NCI-H82 treated with DMSO at 0.1 percent for 48 hours (cell line): ENCODE results near the gene UBXN4.
A peak's percentile ranks its signal among the peaks of the same experiment; 100 is the strongest.
"Not testable (repeated sequence)": the region's sequence is repeated elsewhere in the genome, so short reads cannot be mapped to it uniquely, and the experiment has no call there.

Source experiments
- DNase-seq: peaks from one replicate; lab custom pipeline; 2025; ENCODE audit not compliant: unreplicated experiment; lab: John Stamatoyannopoulos, UW

Gene UBXN4

GRCh38 chr2:135762022-135762421 lies 20.4 kb downstream of the UBXN4 start:
- DNase-seq: peak; percentile 68

DNA sequence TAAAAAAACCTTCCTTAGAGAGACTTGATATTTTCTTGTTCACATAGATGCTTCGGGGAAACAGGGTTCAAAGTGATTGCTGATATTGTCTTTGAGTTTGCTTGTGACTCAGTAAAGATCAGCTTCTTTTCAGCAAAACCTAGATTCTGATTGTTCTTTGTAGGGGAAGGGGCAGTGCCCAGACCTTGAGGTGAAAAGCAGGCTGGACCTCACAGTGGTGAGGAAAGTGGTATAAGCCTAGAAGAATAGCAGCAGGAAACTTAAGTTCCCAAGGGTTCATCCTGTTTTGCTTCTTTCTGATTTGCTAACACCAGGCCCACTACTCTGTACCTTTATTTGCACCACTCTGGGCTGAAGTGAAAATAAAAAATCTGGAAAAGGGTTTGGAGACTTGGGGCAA lies 20.9 kb downstream of the UBXN4 start:
- no peak for DNase-seq

DNA sequence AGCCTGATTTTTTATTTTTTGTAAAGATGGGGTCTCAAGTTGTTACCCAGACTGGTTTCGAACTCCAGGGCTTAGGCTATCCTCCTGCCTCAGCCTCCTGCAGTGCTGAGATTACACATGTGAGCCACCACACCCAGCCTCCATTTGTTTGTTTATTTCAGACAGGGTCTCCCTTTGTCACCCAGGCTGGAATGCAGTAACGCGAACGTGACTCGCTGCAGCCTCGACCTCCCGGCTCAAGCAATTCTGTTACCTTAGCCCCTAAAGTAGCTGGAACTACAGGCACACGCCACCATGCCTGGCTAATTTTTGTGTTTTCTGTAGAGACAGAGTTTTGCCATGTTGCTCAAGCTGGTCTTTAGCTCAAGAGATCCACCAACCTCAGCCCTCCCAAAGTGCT lies 27.2 kb downstream of the UBXN4 start:
- DNase-seq: no peak

DNA sequence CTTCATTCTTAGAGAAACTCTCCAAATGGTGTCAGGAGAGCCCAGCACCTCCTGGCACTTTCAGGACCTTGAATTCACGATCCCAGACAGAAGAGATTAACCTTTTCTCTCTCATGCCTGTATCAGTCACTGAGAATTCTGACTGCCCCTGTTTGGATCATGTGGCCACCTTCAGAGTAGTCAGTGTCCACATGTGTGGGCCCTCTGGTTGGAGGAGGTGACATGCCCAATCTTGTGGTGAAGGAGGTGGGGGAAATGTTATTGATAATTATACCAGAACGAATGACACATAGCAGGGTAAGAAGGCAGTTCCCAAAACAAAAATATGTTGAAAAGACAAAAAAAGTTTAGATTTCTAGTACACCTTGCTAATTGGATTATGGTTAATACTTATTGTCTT lies 31.7 kb downstream of the UBXN4 start:
- DNase-seq: no peak

GRCh38 chr2:135773917-135774316 lies 32.3 kb downstream of the UBXN4 start:
- no peak for DNase-seq

DNA sequence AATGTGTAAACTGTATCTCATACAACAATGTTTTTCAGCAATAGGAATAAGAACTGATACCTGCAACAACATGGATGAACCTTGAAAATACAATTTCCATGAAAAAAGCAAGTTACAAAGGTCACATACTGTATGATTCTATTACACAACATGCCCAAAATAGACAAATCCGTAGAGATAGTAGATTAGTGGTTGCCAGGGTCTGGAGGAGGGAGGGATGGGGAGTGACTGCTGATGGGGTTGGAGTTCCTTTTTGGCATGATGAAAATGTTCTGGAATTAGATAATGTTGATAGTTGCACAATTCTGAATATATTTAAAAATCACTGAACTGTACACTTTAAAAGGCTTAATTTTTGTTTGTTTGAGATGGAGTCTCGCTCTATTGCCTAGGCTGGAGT lies 33.8 kb downstream of the UBXN4 start:
- DNase-seq: no peak

DNA sequence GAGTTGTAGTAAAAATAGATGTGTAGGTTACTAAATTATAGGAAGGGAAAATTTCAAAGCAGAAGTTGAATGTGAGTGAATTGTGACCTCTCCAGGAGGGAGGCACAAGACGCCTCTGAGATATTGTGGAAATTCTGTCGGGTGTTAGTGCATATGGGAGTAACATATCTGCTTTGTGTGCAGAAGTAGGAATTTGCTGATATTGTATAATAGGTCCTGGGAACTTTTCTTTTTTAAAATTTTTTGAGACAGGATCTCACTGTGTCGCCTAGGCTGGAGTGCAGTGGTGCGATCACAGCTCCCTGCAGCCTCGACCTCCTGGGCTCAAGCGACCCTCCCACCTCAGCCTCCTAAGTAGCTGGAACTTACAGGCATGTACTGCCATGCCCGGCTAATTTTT lies 34.7 kb downstream of the UBXN4 start:
- no peak for DNase-seq

- no peak for DNase-seq
Observed at GRCh38 chr2:135782231-135782630, 40.6 kb downstream of the UBXN4 start.

DNA sequence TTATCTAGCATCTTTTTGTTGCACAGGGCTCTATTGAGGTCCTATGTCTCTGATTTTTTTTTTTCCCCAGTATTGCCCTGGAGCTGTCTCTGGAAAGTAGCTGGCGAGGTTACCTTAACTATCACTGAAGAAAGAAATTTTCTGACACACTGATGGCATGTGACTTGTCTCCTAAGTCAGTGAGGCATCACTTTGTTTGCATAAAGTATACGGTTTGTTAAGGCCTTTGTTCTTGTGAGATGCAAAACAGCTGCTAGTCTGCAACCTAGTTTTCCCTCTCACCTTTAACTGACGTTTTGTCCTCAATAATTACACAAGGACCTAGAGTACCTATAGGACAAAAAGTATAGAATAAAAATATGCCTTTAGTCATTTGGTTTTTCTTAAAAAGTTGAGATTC lies 41.8 kb downstream of the UBXN4 start:
- DNase-seq: no peak

DNA sequence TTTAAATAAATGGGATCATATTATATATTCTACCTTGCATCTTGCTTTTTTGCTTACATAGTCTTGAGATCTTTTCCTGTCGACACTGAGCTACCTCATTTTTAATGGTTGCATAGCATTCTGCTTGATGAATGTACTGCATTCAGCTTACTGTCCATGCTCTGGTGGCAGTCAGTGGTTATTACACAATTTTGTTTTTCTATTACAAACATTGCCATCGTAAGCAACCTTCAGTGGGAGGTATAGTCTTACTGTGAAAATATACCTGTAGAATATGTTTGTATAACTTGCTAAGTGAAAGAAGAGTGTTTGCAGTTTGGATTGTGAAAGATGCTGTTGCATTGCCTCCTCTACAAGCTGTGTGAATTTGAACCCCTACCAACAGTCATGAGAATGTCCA lies 43.4 kb downstream of the UBXN4 start:
- no peak for DNase-seq

- no peak for DNase-seq
Observed at GRCh38 chr2:135786823-135787222, 45.2 kb downstream of the UBXN4 start.

DNA sequence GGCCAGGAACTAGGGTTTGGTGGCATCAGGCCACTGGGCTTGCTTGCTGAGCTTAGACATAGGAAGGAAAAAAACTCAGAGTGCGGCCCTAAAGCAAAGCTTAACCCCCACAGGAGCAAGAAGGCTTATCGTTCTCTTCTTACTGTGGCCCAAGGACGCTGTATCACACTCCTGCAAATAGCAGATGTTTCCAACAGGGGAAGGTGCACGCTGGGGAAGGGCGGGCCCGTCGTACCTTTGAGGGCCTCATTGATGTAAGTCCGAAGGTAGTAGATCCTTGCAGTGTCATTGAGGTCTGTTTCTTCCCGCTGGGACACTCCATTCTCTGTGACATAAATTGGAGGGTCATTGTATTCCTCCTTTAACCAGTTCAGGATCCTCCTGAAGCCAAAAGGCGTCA lies 48.8 kb downstream of the UBXN4 start:
- DNase-seq: no peak

GRCh38 chr2:135791418-135792190 lies 49.9 kb downstream of the UBXN4 start:
- no peak for DNase-seq

- DNase-seq: no peak
Observed at GRCh38 chr2:135792401-135793150, 50.9 kb downstream of the UBXN4 start.

DNA sequence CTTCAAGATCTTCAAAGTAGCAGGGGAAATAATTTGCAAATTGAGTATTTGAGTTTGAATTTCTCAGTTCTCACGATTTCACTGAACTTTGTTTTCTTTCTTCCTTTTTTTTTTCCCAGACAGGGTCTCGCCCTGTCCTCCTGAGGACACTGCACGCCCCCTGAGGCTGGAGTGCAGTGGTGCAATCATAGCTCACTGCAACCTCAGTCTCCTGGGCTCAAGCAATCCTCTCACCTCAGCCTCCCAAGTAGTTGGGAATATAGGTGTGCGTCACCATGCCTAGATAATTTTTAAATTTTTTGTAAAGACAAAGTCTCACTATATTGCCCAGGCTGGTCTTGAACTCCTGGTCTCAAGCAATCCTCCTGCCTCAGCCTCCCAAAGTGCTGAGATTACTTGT lies 54.0 kb downstream of the UBXN4 start:
- not testable (repeated sequence) for DNase-seq

- DNase-seq: no peak
Observed at GRCh38 chr2:135796606-135797005, 55.0 kb downstream of the UBXN4 start.

DNA sequence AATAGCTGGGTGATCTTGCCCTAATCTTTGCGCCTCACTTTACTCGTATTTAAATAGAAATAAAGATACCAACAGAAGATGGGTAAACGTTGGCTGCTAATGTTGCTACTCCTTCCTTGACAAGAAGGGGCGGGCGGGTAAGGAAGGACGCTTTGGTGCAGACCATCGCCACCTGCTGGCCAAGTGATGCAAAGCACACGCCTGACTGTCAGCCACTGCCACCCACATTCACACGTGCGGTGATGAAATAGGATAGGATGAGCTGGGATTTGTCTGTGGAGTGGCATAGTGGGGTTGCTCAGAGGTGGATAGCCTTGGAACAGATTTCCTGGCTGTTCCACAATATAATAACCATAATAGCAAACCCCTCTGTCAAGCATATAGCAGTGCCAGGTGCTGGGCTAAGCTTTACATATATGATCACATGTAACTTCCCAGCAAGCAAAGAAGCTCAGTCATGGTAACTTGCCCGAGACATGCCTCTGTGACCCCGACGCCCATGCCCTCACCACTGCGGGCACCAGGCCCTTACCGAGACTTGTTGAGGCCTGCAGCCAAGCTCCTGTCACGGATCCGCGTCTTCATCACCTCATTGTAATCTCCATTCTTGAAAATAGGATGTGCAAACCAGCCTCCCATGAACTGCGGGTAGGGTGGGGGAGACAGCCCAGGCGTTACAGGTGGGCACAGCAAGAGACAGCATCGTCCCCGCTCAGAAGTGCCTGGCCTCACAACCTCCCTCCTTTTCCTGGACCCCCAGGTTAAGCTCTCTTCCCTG lies 56.0 kb downstream of the UBXN4 start:
- peak; percentile 58 for DNase-seq

DNA sequence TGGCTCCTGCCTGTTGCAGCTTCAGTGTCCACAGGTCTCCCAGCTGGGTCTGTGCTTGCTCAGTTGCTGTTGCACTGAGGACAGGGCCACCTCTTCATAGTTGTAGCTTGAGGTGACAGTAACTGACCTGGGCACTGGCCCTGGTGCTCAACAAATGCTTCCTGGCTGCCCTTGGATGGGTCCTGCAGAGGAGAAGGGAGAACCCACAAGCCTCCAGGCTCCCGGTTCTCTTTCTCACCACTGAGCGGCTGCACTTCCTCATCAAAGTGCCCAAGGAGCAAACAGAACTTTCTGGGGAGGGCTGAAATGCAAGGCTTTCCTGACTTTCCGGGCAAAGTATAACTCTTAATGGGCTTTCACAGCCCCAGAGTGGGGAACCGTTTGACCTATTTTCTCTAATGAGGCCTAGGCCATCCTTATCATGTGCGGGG lies 56.6 kb downstream of the UBXN4 start:
- no peak for DNase-seq

DNA sequence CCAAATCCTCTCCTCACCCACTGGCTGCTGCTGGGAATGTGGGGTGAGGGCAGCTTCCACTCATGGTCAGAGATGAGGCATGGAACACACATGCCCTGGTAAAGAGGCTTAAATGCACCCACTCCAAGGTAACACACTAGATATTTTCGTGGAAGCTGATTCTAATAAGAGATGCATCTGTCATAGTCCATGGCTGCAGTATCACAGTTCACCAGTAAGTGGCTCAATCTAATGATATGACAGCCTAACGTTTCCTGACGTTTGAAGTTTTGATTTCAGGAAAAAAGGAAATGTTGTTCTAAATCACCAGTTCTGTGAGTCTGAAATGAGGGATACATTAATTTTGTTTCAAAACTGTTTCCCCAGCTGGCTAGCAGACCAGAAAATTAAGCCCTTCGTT lies 57.1 kb downstream of the UBXN4 start:
- no peak for DNase-seq

DNA sequence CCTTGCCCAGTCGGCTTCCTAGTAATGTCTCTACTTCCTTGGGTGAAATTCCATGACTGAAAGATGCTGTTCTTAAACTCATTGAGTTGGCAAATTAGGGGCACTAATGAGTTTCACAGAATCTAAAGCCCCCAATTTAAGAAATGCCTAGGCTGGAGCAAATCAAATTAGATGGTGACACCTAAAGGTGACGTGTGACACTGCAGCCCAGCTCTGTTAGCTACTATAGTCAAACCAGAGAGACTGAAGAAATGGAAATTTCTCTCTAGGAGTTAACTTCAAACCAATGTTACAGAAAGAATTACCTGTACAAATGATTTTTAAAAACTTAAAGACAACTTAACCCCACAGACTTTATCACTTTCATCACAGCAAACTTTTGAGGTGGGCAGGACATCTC lies 58.1 kb downstream of the UBXN4 start:
- DNase-seq: no peak

DNA sequence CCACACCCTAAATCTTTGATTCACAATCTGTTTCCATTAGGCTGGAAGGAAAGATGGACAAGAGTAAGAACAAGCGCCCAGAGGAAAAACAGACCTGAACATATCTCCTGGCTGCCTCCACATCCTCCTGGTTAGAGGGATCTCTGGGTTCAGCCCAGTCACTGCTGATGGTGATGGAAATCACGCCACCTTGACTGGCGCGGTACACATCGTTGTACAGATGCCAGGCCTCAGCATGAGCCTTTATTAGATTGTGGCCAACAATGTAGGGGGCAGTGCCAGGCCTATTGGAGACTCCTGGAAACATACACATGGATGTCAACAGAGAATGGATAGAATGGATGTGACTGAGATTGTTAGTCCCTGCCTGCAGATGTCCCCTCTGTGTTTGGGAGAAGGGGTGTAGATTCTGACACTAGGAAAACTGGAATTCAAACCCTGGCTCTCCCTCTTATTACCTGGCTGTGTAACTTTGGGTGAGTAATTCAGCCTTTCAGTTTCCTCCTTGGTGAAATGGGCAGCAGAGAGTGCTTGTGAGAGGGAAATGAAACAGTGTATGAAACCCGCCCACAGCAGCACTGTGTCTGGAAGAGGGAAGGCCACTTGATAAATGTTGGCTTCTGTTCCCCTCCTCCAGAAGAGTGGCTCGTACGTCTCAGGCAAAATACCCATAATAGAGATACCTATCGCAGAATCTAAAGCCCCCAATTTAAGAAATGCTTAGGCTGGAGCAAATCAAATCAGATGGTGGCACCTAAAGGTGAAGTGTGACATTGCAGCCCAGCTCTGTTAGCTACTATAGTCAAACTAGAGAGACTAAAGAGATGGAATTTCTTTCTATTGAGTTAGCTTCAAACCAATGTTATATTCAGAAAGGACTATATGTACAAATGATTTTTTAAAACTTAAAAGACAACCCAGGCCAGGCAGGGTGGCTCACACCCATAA lies 59.1 kb downstream of the UBXN4 start:
- DNase-seq: no peak
